NCI-H2227 (cell line): ENCODE results near the gene TM4SF1.
"Not testable (repeated sequence)": the region's sequence is repeated elsewhere in the genome, so short reads cannot be mapped to it uniquely, and the experiment has no call there.

Experiments used
- DNase-seq: peaks from one replicate; lab custom pipeline; 2025; ENCODE audit not compliant: unreplicated experiment; lab: John Stamatoyannopoulos, UW

Gene TM4SF1

DNA sequence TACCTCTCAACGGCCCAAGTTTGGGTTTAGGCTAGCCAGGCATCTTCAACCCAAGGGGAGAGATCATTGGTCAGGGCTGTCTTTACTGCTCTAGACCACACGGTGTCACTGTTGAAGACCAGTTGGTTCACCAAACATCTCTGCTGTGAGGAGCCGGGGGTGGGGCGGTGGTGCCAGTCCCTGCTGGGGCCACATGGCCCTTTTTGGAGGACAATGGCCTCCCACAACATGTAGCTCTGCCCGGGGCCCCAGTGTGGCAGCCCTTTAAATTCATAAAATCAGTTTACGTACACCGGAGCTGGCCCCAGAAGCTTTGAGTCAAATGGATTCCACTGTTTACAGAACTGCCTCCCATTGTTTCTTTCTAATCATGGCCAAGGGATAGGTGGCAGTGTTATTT is 24.9 kb downstream of the TM4SF1 start:
- DNase-seq, result peak; percentile 13

DNA sequence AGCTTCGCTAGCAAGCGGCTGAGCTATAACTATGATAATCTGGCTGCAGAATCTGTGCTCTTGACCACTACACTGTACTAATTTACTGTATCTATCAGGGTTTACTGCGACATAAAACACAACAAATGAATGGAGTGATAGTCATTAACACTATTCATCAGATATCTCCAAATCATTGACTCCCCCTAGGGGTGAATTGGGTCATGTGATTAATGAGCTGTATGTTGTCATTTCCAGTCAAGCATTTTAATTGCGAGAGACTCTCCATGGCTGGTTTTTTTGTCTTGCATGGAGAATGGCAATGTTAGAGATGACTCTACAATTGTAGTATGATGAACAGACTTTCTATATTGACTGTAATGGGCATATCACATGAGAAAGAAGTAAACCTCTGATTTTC is 33.5 kb downstream of the TM4SF1 start:
- DNase-seq, result no peak

DNA sequence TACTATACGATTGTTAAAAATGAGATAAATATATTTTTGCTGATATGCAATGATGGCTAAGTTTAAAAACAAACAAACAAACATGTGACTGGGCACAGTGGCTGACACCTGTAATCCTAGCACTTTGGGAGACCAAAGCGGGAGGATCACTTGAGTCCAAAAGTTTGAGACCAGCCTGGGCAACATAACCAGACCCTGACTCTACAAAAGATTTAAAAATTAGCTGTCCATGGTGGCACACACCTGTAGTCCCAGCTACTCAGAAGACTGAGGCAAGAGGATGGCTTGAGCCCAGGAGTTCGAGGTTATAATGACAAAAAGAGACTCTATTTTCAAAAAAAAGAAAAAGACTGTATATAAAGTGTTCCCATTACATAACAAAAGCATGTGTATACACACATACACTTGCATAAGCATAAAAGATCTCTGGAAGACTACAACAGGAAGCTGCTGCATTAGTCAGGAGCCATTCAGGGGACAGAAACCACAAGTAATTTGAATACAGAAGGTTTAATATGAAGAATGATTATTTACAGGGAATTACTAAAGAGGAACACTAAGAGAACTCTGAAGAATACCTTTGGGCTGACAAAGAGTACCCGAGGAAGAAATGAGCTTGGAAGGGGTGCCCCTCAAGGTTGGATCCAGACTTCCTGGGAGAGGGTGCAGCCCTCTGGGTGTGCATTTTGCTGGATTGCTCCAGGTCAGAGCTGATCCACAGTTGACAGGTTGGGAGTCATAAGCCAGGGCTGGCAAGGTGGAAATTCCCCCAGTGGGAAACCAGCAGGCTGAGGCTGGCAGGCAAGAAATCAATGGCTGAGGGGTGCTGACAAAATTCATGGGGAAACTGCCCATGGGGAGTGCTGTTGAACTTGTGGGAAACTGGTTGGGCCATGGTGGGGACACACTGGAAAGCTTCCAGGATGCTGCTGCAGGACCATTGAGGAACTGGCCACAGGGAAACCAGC is 34.8 kb downstream of the TM4SF1 start:
- DNase-seq, result no peak

DNA sequence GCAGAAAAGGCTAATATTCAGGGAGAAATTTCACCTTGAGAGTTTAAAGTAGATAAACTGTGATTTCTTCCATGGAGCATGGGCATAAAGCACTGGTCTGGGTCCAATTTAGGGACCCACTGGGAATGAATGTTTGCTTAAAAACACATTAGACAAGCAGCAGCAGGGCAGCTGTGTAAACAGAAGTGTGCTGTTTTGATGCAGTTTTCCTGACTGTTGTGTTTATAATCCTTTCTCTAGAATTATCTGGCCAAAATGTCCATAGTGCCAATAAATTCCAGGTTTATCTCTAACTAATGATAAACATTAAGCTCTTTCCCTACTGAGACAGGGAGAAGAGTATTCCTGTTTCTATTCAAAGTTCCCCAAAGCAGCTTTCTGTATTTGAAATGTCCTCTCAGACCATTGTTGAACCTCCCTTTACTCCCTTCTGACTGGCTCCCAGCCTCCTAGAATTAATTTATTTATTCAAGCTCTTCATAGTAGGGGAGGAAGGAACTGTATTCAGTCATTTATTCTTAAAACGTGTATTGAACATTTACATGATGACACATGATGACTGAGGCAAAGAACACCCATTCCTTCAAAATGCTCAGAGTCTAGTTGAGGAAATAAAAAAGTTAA is 37.0 kb downstream of the TM4SF1 start:
- no peak for DNase-seq

DNA sequence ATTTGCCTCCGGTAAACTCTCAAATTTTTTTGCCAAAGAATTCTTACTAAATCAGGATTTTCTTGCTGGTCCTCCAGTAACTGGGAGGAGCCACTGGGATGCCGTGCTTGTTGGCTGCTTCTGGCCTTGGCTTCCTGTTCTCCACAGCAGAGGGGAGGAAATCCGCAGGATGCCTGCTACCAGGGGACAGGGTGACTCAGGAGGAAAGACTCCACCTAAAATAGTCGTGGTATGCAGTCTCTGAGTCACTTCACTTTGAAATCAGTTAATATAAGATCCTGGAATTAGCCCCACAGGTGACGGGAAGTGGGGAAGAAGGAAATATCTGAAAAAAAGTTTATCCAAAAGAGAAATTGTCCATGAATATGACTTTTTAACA is 37.5 kb downstream of the TM4SF1 start:
- DNase-seq, result no peak

DNA sequence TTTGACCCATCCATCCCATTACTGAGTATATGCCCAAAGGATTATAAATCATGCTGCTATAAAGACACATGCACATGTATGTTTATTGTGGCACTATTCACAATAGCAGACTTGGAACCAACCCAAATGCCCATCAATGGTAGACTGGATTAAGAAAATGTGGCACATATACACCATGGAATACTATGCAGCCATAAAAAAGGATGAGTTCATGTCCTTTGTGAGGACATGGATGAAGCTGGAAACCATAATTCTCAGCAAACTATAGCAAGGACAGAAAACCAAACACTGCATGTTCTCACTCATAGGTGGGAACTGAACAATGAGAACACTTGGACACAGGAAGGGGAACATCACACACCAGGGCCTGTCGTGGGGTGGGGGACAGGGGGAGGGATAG is 40.0 kb downstream of the TM4SF1 start:
- not testable (repeated sequence) for DNase-seq

DNA sequence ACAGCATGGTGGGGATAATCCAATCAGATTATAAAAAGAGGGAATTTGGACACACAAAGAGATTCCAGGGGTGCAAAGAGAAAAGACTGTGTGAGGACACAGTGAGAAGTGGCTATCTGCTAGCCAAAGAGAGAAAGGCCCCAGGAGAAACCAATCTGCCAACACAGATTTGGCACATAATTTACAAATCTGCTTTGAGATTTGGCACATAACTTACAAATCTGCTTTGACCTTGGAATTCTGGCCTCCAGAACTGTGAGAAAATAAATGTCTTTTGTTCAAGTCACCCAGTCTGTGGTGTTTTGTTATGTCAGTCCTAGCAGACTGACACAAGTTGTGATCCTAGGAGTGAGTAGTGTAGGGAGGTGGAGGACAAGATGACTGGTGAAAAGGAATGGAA is 40.5 kb downstream of the TM4SF1 start:
- DNase-seq, result no peak

DNA sequence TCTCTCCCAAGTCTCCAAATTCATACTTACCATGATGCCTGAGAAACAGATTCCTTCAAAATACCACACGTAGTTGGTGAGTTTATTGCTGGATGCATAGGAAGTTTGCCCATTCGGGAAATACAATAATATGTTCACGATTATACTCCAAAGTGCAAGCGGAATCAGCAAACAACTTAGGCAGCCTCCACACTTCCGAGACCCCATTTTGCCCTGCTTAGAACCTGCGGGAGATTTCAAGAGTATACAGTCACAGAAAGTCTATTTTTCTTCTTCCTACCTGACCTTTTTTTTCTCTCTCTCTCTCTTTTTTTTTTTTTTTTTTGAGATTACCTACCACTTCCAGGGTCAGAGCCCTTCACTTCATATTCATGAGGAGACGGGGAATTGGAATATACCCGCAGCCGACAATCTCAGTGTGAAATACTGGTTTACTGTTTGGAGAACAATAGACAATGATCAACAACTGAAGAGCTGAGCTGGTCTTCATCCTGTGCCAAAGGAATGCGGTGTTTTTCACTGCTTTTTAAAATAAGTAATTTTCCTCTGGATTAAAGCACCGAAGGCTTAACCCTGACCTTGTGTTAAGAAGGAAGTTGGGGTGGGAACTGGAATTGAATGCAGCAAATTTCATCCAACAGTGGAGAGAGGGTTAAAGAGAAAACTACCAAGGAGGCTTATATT is 44.1 kb downstream of the TM4SF1 start, which contains the start of gene TM4SF18:
TSS of gene TM4SF18 (minus strand) at position 461 of the 684 bp plus-strand sequence. CDS start at position 207, 254 bp downstream.
- no peak for DNase-seq

DNA sequence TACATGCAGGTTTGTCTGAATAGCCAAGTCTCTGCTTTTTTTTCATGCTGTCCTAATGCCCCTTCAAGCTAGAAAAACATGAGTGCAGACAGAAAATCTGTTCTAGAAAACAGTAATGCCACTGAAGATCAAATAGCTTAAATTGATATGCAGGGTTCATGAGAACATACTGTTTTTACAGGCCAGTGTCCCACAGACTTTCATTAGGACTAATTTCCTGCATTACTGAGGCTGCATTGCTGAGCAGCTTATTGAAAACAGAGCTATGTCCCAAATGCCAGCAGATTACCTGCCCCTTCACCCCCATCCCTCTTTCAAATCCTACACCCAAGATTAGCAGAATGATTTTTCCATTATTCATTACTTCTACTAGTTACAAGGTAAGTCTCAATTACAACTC is 44.7 kb downstream of the TM4SF1 start:
- DNase-seq, result no peak

DNA sequence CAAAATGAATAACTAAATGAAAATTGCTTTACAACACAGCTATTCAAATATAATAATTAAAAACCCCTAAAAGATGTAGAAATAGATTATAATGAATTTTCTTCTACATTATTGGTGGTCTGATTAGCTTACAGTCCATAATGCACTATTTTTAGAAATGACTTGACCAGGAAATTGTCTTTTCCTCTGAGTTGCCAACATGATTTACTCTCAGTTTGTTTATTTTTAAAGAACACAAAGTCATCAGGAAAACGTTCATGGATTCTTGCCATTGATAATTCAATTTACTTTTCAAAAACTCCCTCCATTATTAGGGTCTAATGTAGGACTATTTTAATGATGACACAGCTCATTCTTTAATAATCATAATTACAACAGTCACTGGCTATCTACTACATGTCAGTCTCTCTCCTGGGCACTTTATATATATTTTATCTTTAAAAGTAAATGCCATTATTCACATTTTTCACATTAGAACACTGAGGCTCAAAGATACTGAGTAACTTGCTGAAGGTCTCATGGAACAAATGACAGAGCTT is 45.2 kb downstream of the TM4SF1 start:
- DNase-seq, result no peak

DNA sequence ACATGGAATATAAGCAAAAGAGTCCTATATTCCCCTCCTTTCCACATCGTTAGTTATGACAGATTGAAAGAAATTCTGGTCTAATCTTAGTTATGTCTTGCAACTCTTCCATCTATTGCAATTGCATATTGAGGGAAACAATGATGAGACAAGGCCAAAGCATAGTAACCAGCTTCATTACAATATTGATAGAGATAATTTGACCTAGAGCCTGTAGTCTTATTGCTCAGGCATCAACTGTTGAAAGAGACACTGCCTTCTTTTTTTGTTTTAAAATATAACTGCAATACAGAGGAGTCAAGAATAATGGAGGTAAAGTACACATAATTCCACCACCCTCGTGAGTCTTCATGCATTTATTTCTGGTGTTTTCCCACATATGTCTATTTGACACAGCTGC is 46.1 kb downstream of the TM4SF1 start:
- DNase-seq, result no peak

DNA sequence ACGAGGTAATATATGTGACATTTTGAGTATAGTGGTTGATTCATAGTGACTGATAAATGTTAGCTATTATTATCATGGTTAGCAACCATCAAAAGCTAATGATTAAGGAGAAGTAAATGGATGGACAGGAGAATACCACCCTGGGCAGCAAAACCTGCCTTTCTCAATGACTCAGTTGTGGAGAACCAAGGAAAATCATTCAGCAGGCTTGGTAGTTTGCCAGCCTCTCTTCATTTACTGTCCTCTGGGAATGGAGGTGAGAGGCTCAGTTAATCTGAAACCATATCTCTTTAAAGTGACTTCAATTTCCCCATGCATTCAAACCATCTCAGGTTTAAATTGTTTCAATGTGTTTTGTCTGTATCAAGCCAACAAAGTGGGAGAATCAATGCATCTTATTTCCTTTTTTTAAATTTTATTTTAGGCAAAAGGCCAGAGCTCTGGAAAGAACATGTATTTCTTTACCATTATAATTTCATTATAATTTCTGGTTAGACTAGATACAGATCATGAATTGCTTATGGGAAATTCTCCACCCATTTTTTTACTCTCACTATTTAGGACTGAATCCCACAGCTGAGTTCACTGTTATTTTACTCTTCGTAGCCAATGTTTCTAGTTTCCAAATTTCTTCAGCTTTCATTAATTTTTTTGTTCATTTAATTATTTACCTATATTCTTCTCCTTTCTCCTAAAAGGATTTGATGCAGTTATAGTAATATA is 46.7 kb downstream of the TM4SF1 start:
- no peak for DNase-seq

DNA sequence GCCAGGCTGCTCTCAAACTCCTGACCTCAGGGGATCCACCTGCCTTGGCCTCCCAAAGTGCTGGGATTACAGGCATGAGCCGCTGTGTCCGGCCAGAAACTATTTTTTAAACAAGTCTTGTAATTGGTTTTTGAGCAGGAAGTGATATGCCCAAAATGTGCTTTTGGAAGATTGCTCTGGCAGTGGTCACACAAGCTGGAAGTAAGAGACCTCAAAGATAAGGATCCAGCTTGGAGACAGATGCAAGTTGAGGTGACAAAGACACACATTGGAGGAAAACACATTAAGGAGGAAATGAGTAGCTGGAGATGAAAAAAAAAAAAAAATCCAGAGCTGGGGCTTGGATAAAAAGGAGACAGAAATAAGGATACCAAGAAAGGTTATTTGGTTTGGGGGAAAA is 50.3 kb downstream of the TM4SF1 start:
- no peak for DNase-seq

DNA sequence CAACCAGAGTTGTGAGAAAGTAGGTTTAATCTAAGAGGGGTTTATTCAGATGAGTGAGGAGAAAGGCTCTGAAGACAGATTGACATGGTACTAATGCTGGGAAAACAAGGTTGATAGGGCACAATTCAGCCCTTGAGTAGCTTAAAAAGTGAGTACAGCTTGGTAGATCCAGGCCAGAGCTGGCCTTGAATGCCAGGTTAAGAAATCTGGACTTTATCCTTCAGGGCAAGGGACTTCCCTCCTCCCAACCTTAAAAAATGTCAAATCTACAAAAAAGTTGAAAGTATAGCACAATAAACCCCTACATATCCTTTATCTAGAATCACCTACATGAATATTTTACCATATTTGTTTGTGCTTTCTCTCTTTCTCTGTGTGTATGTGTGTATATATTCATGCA is 51.9 kb downstream of the TM4SF1 start:
- DNase-seq, result no peak

DNA sequence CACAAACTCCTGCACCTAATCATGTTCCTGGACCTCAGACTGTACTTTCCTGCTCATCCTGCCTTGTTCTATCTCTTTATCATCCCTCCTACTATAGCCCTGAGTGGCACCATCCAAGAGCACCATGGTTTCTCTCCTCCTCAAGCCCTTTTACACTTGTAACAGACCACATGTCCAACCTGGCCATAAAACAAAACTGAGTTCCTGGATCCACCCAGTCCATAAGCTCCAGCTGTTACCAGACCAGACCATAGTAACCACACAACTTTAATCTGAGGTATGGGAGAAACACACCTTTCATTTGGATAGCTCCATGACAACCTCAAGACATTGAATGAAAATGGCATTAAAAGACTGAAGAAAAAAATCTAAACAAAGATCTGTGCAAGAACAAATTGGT is 53.1 kb downstream of the TM4SF1 start:
- no peak for DNase-seq

DNA sequence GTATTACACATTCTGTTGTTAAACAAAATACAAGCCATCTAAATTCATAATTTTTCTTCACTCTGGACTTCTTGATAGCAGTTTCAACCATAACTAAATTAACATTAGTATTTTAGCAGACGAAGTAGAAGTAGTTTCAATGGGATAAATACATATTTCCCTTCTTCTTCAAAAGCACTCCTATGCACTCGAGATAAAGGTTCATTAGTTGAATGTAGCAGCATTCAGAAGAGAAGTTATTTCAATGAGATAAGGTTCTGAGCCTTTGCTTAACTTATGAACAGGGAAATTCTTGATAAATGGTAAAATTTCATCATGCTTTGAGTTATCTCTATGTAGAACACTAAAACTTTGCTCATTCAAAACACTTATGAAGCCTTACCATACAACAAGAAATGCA is 55.8 kb downstream of the TM4SF1 start:
- no peak for DNase-seq

DNA sequence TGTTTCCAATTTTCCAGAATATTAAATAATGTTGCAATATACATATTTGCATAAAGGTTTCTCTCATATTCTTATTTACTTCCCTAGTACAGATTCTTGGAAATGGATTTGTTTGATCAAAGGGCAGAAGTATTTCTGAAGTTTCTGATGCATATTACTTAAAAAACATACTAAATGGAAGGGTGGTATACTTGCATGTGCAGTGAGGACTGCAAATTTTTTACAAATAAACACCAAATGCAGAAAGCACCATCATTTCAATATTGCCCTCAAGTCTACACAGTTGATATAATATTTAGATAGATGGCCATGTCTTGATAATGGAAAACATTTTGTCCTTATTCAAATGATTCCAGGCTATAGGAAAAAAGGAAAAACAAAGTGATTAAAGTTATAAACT is 56.3 kb downstream of the TM4SF1 start:
- no peak for DNase-seq

DNA sequence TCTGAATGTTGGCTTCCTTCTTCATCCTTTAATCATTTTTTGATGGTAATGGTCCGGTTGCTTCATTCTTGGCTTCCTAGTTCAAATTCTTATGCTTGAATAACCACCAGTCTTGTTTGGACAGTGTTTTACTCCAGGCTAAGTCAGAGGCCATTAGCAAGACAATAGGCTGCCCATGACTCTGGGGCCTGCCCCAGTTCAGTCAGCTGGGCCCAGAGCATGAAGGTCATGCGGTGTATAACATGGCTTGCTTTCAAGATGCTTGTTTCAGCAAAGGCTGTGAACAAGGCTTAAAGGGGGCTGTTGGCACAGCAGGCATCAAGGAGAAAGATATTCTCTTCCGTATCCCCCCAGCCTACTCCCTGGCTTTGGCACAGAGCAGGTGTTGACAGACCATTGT is 57.7 kb downstream of the TM4SF1 start:
- no peak for DNase-seq
